ENCODE data around the gene RIN3.

- no peak for TF ChIP-seq POLR2A (IDR thresholded peaks at IDR 0.05)
- TF ChIP-seq CTCF (IDR thresholded peaks at IDR 0.05), result no peak
Measured at GRCh38 chr14:92511453-92512238, 1.9 kb upstream of the RIN3 start.

All from testis (tissue), 2 donors.